Endodermal cell (in vitro differentiated cells): ENCODE results near the gene SLC2A4. TPM values are rescaled to one million over a fixed set of nuclear protein-coding genes. Genes with fewer than 3 reads are reported as not detected.

Experiments used
- DNase-seq: peaks from one replicate; pipeline ENCODE4 v3.0.0-alpha.2; 2017
- H3K27ac ChIP-seq: 2 replicates; pipeline ENCODE4 v1.5.1; 2013; ENCODE audit warnings: mild to moderate bottlenecking, low read depth, low read length, moderate library complexity
- H3K27me3 ChIP-seq: 2 replicates; pipeline ENCODE4 v1.6.1; 2013; ENCODE audit warnings: mild to moderate bottlenecking, low read length, moderate library complexity; ENCODE audit not compliant: insufficient read depth, control insufficient read depth, poor library complexity, severe bottlenecking
- H3K36me3 ChIP-seq: 2 replicates; pipeline ENCODE4 v1.7.0; 2013; ENCODE audit warnings: mild to moderate bottlenecking, low read length, moderate library complexity; ENCODE audit not compliant: control insufficient read depth, insufficient read depth
- H3K4me1 ChIP-seq: one replicate; pipeline ENCODE4 v1.7.0; 2013; ENCODE audit warnings: low read length; ENCODE audit not compliant: control insufficient read depth, insufficient read depth
- H3K4me3 ChIP-seq: 2 replicates; pipeline ENCODE4 v1.5.1; 2013; ENCODE audit warnings: mild to moderate bottlenecking, low read length, moderate library complexity
- H3K9ac ChIP-seq: 2 replicates; pipeline ENCODE4 v1.6.1; 2013; ENCODE audit warnings: mild to moderate bottlenecking, low read length, moderate library complexity; ENCODE audit not compliant: poor library complexity, severe bottlenecking; ENCODE audit errors: extremely low read depth
- H3K9me3 ChIP-seq: 2 replicates; pipeline ENCODE4 v1.6.1; 2013; ENCODE audit warnings: mild to moderate bottlenecking, low read length, moderate library complexity; ENCODE audit not compliant: control insufficient read depth
- H3K27ac Mint-ChIP-seq: 2 replicates; pipeline ENCODE4 v1.8.0; 2020; ENCODE audit warnings: mixed read lengths
- H3K27me3 Mint-ChIP-seq: 2 replicates; pipeline ENCODE4 v1.8.0; 2021; ENCODE audit warnings: mild to moderate bottlenecking, mixed read lengths; ENCODE audit not compliant: insufficient read depth
- H3K36me3 Mint-ChIP-seq: 2 replicates; pipeline ENCODE4 v1.8.0; 2020; ENCODE audit warnings: low read depth, mixed read lengths
- H3K4me1 Mint-ChIP-seq: 2 replicates; pipeline ENCODE4 v1.8.0; 2020; ENCODE audit warnings: mixed read lengths
- H3K4me3 Mint-ChIP-seq: 2 replicates; pipeline ENCODE4 v1.8.0; 2020; ENCODE audit warnings: mild to moderate bottlenecking, moderate library complexity, mixed read lengths
- H3K9me3 Mint-ChIP-seq: 2 replicates; pipeline ENCODE4 v1.8.0; 2020; ENCODE audit warnings: mild to moderate bottlenecking, mixed read lengths
- CTCF ChIP-seq: fragments of 200-600 bp; sonication (generic); conservative IDR thresholded peaks from 2 replicates; pipeline ENCODE4 v1.5.0; 2021; ENCODE audit warnings: antibody characterized with exemption, mild to moderate bottlenecking
- WGBS, 2 experiments: methylation state at CpG; one replicate each; pipeline versions ENCODE4 v1.1.5 to v1.1.7; 2013; ENCODE audit warnings: missing lambda C conversion rate in 2 of 2, mixed read lengths in 1 of 2; ENCODE audit not compliant: insufficient coverage in 1 of 2, insufficient read length in 1 of 2; 5-methylcytosine and 5-hydroxymethylcytosine counted together
- total RNA-seq, 2 donors: library from RNA; stranded (reverse); fragmentation: NEBNext Ultra II Directional in 1 of 2; extraction: Animal tissue kit (Norgen Biotek cat#: 25700) in 1 of 2; gene quantifications; 2 replicates in 1 of 2; 3 replicates in 1 of 2; pipeline ENCODE4 v1.2.1, GENCODE V29; 2021

Gene SLC2A4
- total RNA-seq, 2 donors from 2014 or later = 2.2 to 5.4 TPM

GRCh38 chr17:7249830-7250229 is 31.7 kb upstream of the SLC2A4 start:
- no peaks in the 10 kb centered on the region for H3K27me3 Mint-ChIP-seq
- H3K9me3 Mint-ChIP-seq = no peaks in the 10 kb centered on the region
- H3K27ac Mint-ChIP-seq = peak overlapping the region; percentile 27
- Histone ChIP-seq H3K9me3 (no peaks in the 10 kb centered on the region), H3K4me1 (no peaks in the 10 kb centered on the region), H3K36me3 (peaks cover 31% of the 10 kb centered on the region), H3K27me3 (no peaks in the 10 kb centered on the region), H3K9ac (peak overlapping the region; percentile 90), H3K4me3 (peak overlapping the region; percentile 94), H3K27ac (no peak overlapping the region)
- peak overlapping the region; percentile 91 for H3K4me3 Mint-ChIP-seq
- 98 to 100% methylated on average over 3 to 7 of the region's 7 CpGs for WGBS, 2 experiments
- peaks cover 26% of the 10 kb centered on the region for H3K36me3 Mint-ChIP-seq
- peaks cover 25% of the 10 kb centered on the region for H3K4me1 Mint-ChIP-seq
- TF ChIP-seq CTCF = no peak
- no peak for DNase-seq

- TF ChIP-seq CTCF = no peak
- Histone ChIP-seq H3K36me3 (peaks cover 30% of the 10 kb centered on the region), H3K9ac (peak overlapping the region; percentile 90), H3K4me1 (no peaks in the 10 kb centered on the region), H3K27me3 (no peaks in the 10 kb centered on the region), H3K27ac (peak overlapping the region; percentile 89), H3K4me3 (peak overlapping the region; percentile 94), H3K9me3 (no peaks in the 10 kb centered on the region)
- Mint-ChIP-seq H3K27ac (peak overlapping the region; percentile 94), H3K4me3 (peak overlapping the region; percentile 91), H3K36me3 (peaks cover 28% of the 10 kb centered on the region), H3K4me1 (peaks cover 25% of the 10 kb centered on the region), H3K9me3 (no peaks in the 10 kb centered on the region), H3K27me3 (no peaks in the 10 kb centered on the region)
- WGBS, 2 experiments = 0 to 3% methylated on average over 20 to 54 of the region's 55 CpGs
- peak; percentile 67 for DNase-seq
These were observed 30.6 kb upstream of the SLC2A4 start for GRCh38 chr17:7250695-7251627.

GRCh38 chr17:7251661-7252175 is 29.8 kb upstream of the SLC2A4 start, which contains the start of gene CTDNEP1:
Gene CTDNEP1, minus strand, starts transcription at chr17:7251734. Its CDS starts 438 bp downstream, at chr17:7251296.
- Histone ChIP-seq H3K27me3 (no peaks in the 10 kb centered on the region), H3K9ac (peak within 1 kb of the TSS; percentile 90), H3K4me1 (no peaks in the 10 kb centered on the region), H3K27ac (peak within 1 kb of the TSS; percentile 98), H3K4me3 (peak within 1 kb of the TSS; percentile 94), H3K9me3 (no peaks in the 10 kb centered on the region), H3K36me3 (peaks cover 30% of the 10 kb centered on the region)
- H3K4me1 Mint-ChIP-seq = peaks cover 25% of the 10 kb centered on the region
- peak; percentile 100 for DNase-seq
- no peaks in the 10 kb centered on the region for H3K27me3 Mint-ChIP-seq
- H3K4me3 Mint-ChIP-seq = peak within 1 kb of the TSS; percentile 91
- H3K36me3 Mint-ChIP-seq = peaks cover 26% of the 10 kb centered on the region
- no peaks in the 10 kb centered on the region for H3K9me3 Mint-ChIP-seq
- TF ChIP-seq CTCF = no peak
- 0% methylated on average over 15 to 41 of the region's 41 CpGs for WGBS, 2 experiments
- H3K27ac Mint-ChIP-seq = peak within 1 kb of the TSS; percentile 100
